ENCODE measurements around the gene GNB1L. TPM values are rescaled to one million over a fixed set of nuclear protein-coding genes. Genes with fewer than 3 reads are reported as not detected.

GNB1L gene
- total RNA-seq, 1 experiment from 2014 or later, result 15.8 TPM

GRCh38 chr22:19764299-19764593 is 90.4 kb downstream of the GNB1L start:
- H3K4me1 ChIP-seq, result peaks cover 12% of the 10 kb centered on the region
- no peaks in the 10 kb centered on the region for H3K9me3 ChIP-seq
- Mint-ChIP-seq H3K27ac (ENCODE audit: unreplicated experiment) (no peak overlapping the region), H3K36me3 (ENCODE audit: insufficient read depth, unreplicated experiment) (no peaks in the 10 kb centered on the region), H3K4me1 (ENCODE audit: low read depth, unreplicated experiment) (peaks cover 12% of the 10 kb centered on the region), H3K27me3 (ENCODE audit: insufficient read depth, unreplicated experiment) (peaks cover 7% of the 10 kb centered on the region), H3K4me3 (ENCODE audit: unreplicated experiment) (no peak overlapping the region), H3K9me3 (ENCODE audit: unreplicated experiment) (no peaks in the 10 kb centered on the region)
- no TSS peak for BruUV-seq (replicated peaks)
- POLR2A ChIA-PET, result no interaction called here
- no peaks in the 10 kb centered on the region for H3K36me3 ChIP-seq (ENCODE audit: control insufficient read depth, insufficient read depth, low read length)
- CTCF ChIA-PET, result no interaction called here
- no peaks in the 10 kb centered on the region for H3K27me3 ChIP-seq (replicated peaks; ENCODE audit: control insufficient read depth, insufficient read depth, low read length)
- intact Hi-C loops (cut with micrococcal nuclease; ENCODE audit: unreplicated experiment), result no loop called here
- H3K4me3 ChIP-seq (ENCODE audit: low read depth, low read length), result no peak overlapping the region
- DNase-seq, result no peak
- no peak for TF ChIP-seq CTCF (IDR thresholded peaks at IDR 0.05; ENCODE audit: insufficient read depth in 1 of 2, low read depth in 1 of 2, low read length in 1 of 2, severe bottlenecking in 1 of 2, unreplicated experiment in 1 of 2)

- no peaks in the 10 kb centered on the region for H3K9me3 ChIP-seq
- no peak overlapping the region for H3K27ac Mint-ChIP-seq (ENCODE audit: unreplicated experiment)
- H3K4me3 ChIP-seq (ENCODE audit: low read depth, low read length), result no peak overlapping the region
- ChIA-PET CTCF (interaction anchor here (1.5 kb wide), 1 partner anchor 33 kb away, joined by 4 read pairs; no protein-coding TSS in a partner anchor), POLR2A (no interaction called here)
- H3K9me3 Mint-ChIP-seq (ENCODE audit: unreplicated experiment), result no peaks in the 10 kb centered on the region
- H3K27me3 ChIP-seq (replicated peaks; ENCODE audit: control insufficient read depth, insufficient read depth, low read length), result no peaks in the 10 kb centered on the region
- H3K36me3 Mint-ChIP-seq (ENCODE audit: insufficient read depth, unreplicated experiment), result no peaks in the 10 kb centered on the region
- no peaks in the 10 kb centered on the region for H3K36me3 ChIP-seq (ENCODE audit: control insufficient read depth, insufficient read depth, low read length)
- H3K27me3 Mint-ChIP-seq (ENCODE audit: insufficient read depth, unreplicated experiment), result peaks cover 7% of the 10 kb centered on the region
- BruUV-seq (replicated peaks), result no TSS peak
- DNase-seq, result no peak
- no peak for TF ChIP-seq CTCF (IDR thresholded peaks at IDR 0.05; ENCODE audit: insufficient read depth in 1 of 2, low read depth in 1 of 2, low read length in 1 of 2, severe bottlenecking in 1 of 2, unreplicated experiment in 1 of 2)
- H3K4me1 ChIP-seq, result peaks cover 12% of the 10 kb centered on the region
- no peak overlapping the region for H3K4me3 Mint-ChIP-seq (ENCODE audit: unreplicated experiment)
- intact Hi-C loops (cut with micrococcal nuclease; ENCODE audit: unreplicated experiment), result no loop called here
- peaks cover 12% of the 10 kb centered on the region for H3K4me1 Mint-ChIP-seq (ENCODE audit: low read depth, unreplicated experiment)
Measured at GRCh38 chr22:19763458-19764298, 91.0 kb downstream of the GNB1L start.

GRCh38 chr22:19762568-19763457 is 91.9 kb downstream of the GNB1L start:
- no peaks in the 10 kb centered on the region for H3K27me3 ChIP-seq (replicated peaks; ENCODE audit: control insufficient read depth, insufficient read depth, low read length)
- no peak overlapping the region for H3K27ac Mint-ChIP-seq (ENCODE audit: unreplicated experiment)
- CTCF ChIA-PET, result interaction anchor here (1.5 kb wide), 1 partner anchor 33 kb away, joined by 4 read pairs; no protein-coding TSS in a partner anchor
- H3K36me3 ChIP-seq (ENCODE audit: control insufficient read depth, insufficient read depth, low read length), result no peaks in the 10 kb centered on the region
- intact Hi-C loops (cut with micrococcal nuclease; ENCODE audit: unreplicated experiment), result no loop called here
- peaks cover 7% of the 10 kb centered on the region for H3K27me3 Mint-ChIP-seq (ENCODE audit: insufficient read depth, unreplicated experiment)
- H3K4me3 Mint-ChIP-seq (ENCODE audit: unreplicated experiment), result no peak overlapping the region
- H3K9me3 ChIP-seq, result no peaks in the 10 kb centered on the region
- no peaks in the 10 kb centered on the region for H3K36me3 Mint-ChIP-seq (ENCODE audit: insufficient read depth, unreplicated experiment)
- peaks cover 12% of the 10 kb centered on the region for H3K4me1 Mint-ChIP-seq (ENCODE audit: low read depth, unreplicated experiment)
- no peak for DNase-seq
- H3K4me1 ChIP-seq, result peaks cover 12% of the 10 kb centered on the region
- POLR2A ChIA-PET, result no interaction called here
- H3K9me3 Mint-ChIP-seq (ENCODE audit: unreplicated experiment), result no peaks in the 10 kb centered on the region
- no TSS peak for BruUV-seq (replicated peaks)
- no peak for TF ChIP-seq CTCF (IDR thresholded peaks at IDR 0.05; ENCODE audit: insufficient read depth in 1 of 2, low read depth in 1 of 2, low read length in 1 of 2, severe bottlenecking in 1 of 2, unreplicated experiment in 1 of 2)
- no peak overlapping the region for H3K4me3 ChIP-seq (ENCODE audit: low read depth, low read length)
